ENCODE results near the gene SYTL4.
"Not testable (repeated sequence)": the region's sequence is repeated elsewhere in the genome, so short reads cannot be mapped to it uniquely, and the experiment has no call there.

Gene SYTL4

DNA sequence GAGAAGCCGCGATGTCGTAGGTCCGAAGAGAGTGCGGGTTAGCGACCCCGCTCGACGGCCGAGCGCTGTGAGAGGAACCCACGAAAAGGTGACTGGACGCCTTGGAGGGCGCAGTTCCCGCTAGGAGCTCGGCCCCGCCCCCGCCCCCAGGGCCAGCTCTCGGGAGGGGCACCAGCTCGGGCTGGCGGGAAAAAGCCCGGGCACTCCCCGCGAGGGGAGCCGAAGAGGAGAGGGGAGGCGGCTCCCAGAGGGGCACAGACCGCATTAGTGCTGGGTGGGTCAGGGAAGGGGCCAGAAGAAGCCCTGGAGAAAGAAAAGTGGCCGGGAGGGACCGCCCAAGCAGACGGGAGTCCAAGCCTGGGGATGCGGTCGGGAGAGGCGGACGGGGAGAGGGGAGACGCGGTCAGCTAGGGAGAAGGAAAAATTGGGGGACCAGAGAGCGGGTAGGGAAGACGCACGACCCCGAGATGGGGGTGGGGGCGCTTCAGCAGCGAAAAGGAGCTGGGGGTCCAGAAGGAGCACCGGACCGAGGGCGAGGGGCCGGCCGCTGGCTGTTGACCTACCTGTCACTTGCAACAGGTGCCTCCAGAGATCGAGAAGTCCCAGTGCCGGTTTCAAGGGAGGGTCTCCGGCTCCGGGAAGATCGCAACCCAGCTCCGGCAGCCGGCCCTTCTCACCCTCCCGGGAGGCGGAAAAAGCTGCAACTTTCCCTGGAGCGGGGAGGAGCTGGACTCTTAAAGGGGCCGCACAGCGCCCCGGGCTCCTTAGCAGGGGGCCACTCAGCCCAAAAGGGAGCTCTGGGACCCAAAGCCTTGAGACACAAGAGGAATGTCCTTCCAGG, at the start of gene SYTL4:
SYTL4 (minus strand) TSS at position 681 of the 841 bp plus-strand sequence. CDS start 30,084 bp downstream, outside the sequence.
- TF ChIP-seq, protein P1, sequence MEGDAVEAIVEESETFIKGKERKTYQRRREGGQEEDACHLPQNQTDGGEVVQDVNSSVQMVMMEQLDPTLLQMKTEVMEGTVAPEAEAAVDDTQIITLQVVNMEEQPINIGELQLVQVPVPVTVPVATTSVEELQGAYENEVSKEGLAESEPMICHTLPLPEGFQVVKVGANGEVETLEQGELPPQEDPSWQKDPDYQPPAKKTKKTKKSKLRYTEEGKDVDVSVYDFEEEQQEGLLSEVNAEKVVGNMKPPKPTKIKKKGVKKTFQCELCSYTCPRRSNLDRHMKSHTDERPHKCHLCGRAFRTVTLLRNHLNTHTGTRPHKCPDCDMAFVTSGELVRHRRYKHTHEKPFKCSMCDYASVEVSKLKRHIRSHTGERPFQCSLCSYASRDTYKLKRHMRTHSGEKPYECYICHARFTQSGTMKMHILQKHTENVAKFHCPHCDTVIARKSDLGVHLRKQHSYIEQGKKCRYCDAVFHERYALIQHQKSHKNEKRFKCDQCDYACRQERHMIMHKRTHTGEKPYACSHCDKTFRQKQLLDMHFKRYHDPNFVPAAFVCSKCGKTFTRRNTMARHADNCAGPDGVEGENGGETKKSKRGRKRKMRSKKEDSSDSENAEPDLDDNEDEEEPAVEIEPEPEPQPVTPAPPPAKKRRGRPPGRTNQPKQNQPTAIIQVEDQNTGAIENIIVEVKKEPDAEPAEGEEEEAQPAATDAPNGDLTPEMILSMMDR (IDR thresholded peaks at IDR 0.05), result no peak

DNA sequence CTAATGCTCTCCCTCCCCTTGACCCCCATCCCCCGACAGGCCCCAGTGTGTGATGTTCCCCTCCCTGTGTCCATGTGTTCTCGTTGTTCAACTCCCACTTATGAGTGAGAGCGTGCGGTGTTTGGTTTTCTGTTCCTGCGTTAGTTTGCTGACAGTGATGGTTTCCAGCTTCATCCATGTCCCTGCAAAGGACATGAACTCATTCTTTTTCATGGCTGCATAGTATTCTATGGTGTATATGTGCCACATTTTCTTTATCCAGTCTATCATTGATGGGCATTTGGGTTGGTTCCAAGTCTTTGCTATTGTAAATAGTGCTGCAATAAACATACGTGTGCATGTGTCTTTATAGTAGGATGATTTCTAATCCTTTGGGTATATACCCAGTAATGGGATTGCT, 37.5 kb upstream of the SYTL4 start:
- H3K4me1 ChIP-seq (ENCODE audit: control insufficient read depth in 1 of 2, insufficient read depth in 1 of 2, low read depth in 1 of 2, low read length in 1 of 2); H3K4me3 ChIP-seq (ENCODE audit: low read depth in 1 of 2, low read length in 1 of 2); H3K27ac ChIP-seq; H3K36me3 ChIP-seq; H3K27me3 ChIP-seq; H3K9me3 ChIP-seq: not testable (repeated sequence)

More for the DNA sequence above, at the start of gene SYTL4:
- no peaks in the 10 kb centered on the region for H3K36me3 ChIP-seq
- H3K4me1 ChIP-seq (ENCODE audit: control insufficient read depth in 1 of 2, insufficient read depth in 1 of 2, low read depth in 1 of 2, low read length in 1 of 2), result no peaks in the 10 kb centered on the region
- no peaks in the 10 kb centered on the region for H3K9me3 ChIP-seq
- H3K27me3 ChIP-seq, result peaks cover 47% of the 10 kb centered on the region
- H3K27ac ChIP-seq, result no peak within 1 kb of the TSS
- no peak within 1 kb of the TSS for H3K4me3 ChIP-seq (ENCODE audit: low read depth in 1 of 2, low read length in 1 of 2)

DNA sequence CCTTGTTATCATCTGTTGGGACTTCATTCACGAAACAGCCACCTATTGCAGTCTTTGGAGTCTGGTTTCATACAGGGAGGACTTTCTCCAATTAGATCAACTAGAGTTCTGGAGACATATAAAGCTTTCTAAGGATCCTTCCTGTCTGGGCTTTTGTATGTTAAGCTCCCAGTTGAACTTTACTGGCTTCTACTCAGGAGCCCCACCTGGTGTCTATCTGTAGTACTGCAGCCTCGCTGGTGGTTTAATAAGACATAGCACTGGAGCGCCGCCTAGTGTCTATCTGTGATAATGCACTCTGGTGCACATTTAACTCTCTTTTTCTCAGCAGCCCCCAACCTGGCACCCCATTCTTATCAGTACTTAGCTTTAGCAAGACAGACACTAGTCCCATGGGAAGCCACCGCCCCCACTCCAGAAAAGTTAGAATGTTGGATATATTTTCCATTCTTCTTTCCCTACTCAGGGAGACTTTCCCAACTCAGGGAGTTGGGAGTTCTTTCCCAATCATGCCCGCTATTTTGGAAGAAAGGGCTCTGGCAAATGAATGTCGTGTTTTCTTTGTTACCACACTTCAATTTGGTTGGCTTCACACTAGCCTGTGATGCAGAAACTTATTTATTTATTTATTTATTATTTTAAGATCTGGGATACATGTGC, 36.9 kb upstream of the SYTL4 start:
- Histone ChIP-seq H3K27me3 (no peaks in the 10 kb centered on the region), H3K4me1 (ENCODE audit: control insufficient read depth in 1 of 2, insufficient read depth in 1 of 2, low read depth in 1 of 2, low read length in 1 of 2) (no peaks in the 10 kb centered on the region), H3K9me3 (no peaks in the 10 kb centered on the region), H3K36me3 (no peaks in the 10 kb centered on the region), H3K4me3 (ENCODE audit: low read depth in 1 of 2, low read length in 1 of 2) (no peak overlapping the region), H3K27ac (no peak overlapping the region)
- TF ChIP-seq, protein P1 (IDR thresholded peaks at IDR 0.05), result peak; percentile 90

DNA sequence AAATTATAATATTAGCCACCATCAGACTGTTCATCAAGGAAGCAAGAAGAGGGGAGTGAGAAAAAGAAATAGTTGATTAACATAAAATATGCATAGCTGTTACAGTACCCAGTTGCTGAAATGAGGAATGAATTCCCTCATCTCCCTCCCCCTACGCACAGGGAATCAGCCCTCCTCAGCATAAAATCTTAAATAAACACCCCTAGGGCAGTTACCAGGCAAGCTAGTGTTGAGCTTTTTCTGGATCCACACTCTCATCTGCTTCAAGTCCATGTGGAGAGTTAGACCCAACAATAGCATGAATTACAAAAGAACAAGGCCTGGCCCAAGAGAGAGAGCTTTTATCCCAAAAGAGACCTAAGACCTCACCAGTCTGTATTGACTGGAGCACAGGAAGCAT, 19.0 kb upstream of the SYTL4 start:
- Histone ChIP-seq H3K9me3 (no peaks in the 10 kb centered on the region), H3K36me3 (no peaks in the 10 kb centered on the region), H3K4me3 (ENCODE audit: low read depth in 1 of 2, low read length in 1 of 2) (no peak overlapping the region), H3K27ac (no peak overlapping the region), H3K27me3 (no peaks in the 10 kb centered on the region), H3K4me1 (ENCODE audit: control insufficient read depth in 1 of 2, insufficient read depth in 1 of 2, low read depth in 1 of 2, low read length in 1 of 2) (no peaks in the 10 kb centered on the region)
- TF ChIP-seq, protein P1 (IDR thresholded peaks at IDR 0.05), result no peak

GRCh38 chrX:100748108-100748507, 16.2 kb upstream of the SYTL4 start:
- TF ChIP-seq, protein P1 (IDR thresholded peaks at IDR 0.05), result no peak
- H3K36me3 ChIP-seq, result no peaks in the 10 kb centered on the region
- H3K27ac ChIP-seq, result no peak overlapping the region
- no peaks in the 10 kb centered on the region for H3K9me3 ChIP-seq
- no peaks in the 10 kb centered on the region for H3K27me3 ChIP-seq
- H3K4me3 ChIP-seq (ENCODE audit: low read depth in 1 of 2, low read length in 1 of 2), result no peak overlapping the region
- no peaks in the 10 kb centered on the region for H3K4me1 ChIP-seq (ENCODE audit: control insufficient read depth in 1 of 2, insufficient read depth in 1 of 2, low read depth in 1 of 2, low read length in 1 of 2)

- Histone ChIP-seq H3K4me1 (ENCODE audit: control insufficient read depth in 1 of 2, insufficient read depth in 1 of 2, low read depth in 1 of 2, low read length in 1 of 2) (no peaks in the 10 kb centered on the region), H3K27ac (no peak overlapping the region), H3K9me3 (no peaks in the 10 kb centered on the region), H3K27me3 (no peaks in the 10 kb centered on the region), H3K4me3 (ENCODE audit: low read depth in 1 of 2, low read length in 1 of 2) (no peak overlapping the region), H3K36me3 (no peaks in the 10 kb centered on the region)
- TF ChIP-seq, protein P1 (IDR thresholded peaks at IDR 0.05), result no peak
Measured at GRCh38 chrX:100747703-100748102, 15.8 kb upstream of the SYTL4 start.
